DOHH2 (cell line): Measurements from ENCODE around the gene NT5C3A.

Experiments used
- H3F3A ChIP-seq: fragments of 200-600 bp; sonication (generic), shearing (Covaris generic); 2 replicates; pipeline ENCODE4 v1.6.0; 2016; ENCODE audit warnings: antibody characterized with exemption, mild to moderate bottlenecking; ENCODE audit not compliant: control insufficient read depth, insufficient read depth
- H3K27ac ChIP-seq: fragments of 200-600 bp; sonication (generic); 2 replicates; pipeline ENCODE4 v1.5.1; 2014; ENCODE audit warnings: low read depth, mild to moderate bottlenecking, low read length, moderate library complexity
- H3K27me3 ChIP-seq: fragments of 200-600 bp; sonication (generic); 2 replicates; pipeline ENCODE4 v1.6.1; 2014; ENCODE audit warnings: mild to moderate bottlenecking, low read length, mixed read lengths; ENCODE audit not compliant: control insufficient read depth
- H3K36me3 ChIP-seq: fragments of 200-600 bp; sonication (generic); 2 replicates; pipeline ENCODE4 v1.6.1; 2014; ENCODE audit warnings: mild to moderate bottlenecking, low read length, moderate library complexity, mixed read lengths; ENCODE audit not compliant: control insufficient read depth
- H3K4me1 ChIP-seq: fragments of 200-600 bp; sonication (generic); 2 replicates; pipeline ENCODE4 v1.6.1; 2014; ENCODE audit warnings: mild to moderate bottlenecking, low read length, mixed read lengths; ENCODE audit not compliant: control insufficient read depth
- H3K4me2 ChIP-seq: fragments of 200-600 bp; sonication (generic); 2 replicates; pipeline ENCODE4 v1.6.0; 2014; ENCODE audit warnings: mild to moderate bottlenecking, low read length, moderate library complexity
- H3K4me3 ChIP-seq: fragments of 200-600 bp; sonication (generic); 2 replicates; pipeline ENCODE4 v1.5.1; 2014; ENCODE audit warnings: mild to moderate bottlenecking, low read length, mixed read lengths
- H3K79me2 ChIP-seq: fragments of 200-600 bp; sonication (generic); 2 replicates; pipeline ENCODE4 v1.6.1; 2014; ENCODE audit warnings: mild to moderate bottlenecking, low read length, mixed read lengths; ENCODE audit not compliant: control insufficient read depth
- H3K9me2 ChIP-seq: fragments of 200-600 bp; sonication (generic); replicated peaks from 2 replicates; pipeline ENCODE4 v1.6.1; 2014; ENCODE audit warnings: mild to moderate bottlenecking, low read length, mixed read lengths; ENCODE audit not compliant: control insufficient read depth
- H3K9me3 ChIP-seq: fragments of 200-600 bp; sonication (generic); 2 replicates; pipeline ENCODE4 v1.6.1; 2014; ENCODE audit warnings: antibody characterized with exemption, low read length, mixed read lengths; ENCODE audit not compliant: control insufficient read depth, insufficient read depth
- H4K20me1 ChIP-seq: fragments of 200-600 bp; sonication (generic); 2 replicates; pipeline ENCODE4 v1.6.0; 2014; ENCODE audit warnings: low read depth, mild to moderate bottlenecking, antibody characterized with exemption, low read length, moderate library complexity; ENCODE audit not compliant: control insufficient read depth, insufficient read depth
- EZH2phosphoT487 ChIP-seq: fragments of 200-600 bp; sonication (generic); IDR thresholded peaks from 2 replicates; pipeline ENCODE4 v1.6.1; 2017; ENCODE audit warnings: borderline replicate concordance, mild to moderate bottlenecking, antibody characterized with exemption, low read length, moderate library complexity, mixed read lengths
- TF ChIP-seq, protein P1 (sequence below): fragments of 200-600 bp; sonication (generic); IDR thresholded peaks from one replicate; pipeline ENCODE4 v1.5.1; 2014; ENCODE audit warnings: antibody characterized with exemption, mild to moderate bottlenecking, low read depth, low read length; ENCODE audit not compliant: poor library complexity, severe bottlenecking

Gene NT5C3A

DNA sequence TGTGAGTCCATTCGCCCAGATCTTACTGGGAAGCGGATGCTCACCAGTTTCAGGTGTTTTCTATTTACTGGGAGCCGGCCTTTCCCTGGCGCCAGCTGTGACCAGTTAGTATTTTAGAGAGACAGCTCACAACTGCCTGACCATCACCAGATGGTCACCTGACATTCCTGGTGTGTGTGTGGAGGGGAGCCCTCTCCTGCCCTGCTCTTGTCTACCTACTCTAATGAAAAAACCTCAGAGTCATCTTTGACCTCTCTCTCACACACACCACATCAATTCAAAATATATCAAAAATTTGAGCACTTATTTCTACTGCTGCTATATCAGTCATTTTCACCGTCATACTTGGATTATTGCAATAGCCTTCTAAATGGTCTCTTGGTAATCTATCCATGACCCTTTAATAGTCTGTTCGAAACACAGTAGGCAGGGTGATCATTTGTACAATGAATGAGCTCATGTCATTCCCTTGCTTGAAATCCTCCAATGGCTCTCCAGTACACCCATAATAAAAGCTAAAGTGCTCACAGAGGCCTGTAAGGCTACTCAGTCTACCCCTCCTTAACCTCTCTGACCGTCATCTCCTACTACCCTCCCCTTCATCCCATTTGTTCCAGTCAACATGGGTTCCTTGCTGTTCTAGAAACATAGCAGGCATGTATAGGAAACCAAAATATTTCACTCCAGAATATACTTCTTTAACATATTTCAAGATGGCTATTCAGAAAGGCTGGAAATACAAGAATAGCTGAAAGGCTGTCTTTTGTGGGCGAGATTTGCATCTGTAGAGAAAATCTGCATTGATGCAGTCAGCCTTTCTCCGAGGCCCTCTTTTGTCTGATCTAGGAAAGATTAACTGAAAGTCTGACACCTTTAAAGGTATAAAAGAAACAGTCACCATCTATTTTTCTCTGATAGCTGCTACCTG is 17.5 kb upstream of the NT5C3A start:
- H3K4me2 ChIP-seq, result no peak overlapping the region
- H4K20me1 ChIP-seq, result no peaks in the 10 kb centered on the region
- H3K27ac ChIP-seq, result no peak overlapping the region
- TF ChIP-seq, protein P1, sequence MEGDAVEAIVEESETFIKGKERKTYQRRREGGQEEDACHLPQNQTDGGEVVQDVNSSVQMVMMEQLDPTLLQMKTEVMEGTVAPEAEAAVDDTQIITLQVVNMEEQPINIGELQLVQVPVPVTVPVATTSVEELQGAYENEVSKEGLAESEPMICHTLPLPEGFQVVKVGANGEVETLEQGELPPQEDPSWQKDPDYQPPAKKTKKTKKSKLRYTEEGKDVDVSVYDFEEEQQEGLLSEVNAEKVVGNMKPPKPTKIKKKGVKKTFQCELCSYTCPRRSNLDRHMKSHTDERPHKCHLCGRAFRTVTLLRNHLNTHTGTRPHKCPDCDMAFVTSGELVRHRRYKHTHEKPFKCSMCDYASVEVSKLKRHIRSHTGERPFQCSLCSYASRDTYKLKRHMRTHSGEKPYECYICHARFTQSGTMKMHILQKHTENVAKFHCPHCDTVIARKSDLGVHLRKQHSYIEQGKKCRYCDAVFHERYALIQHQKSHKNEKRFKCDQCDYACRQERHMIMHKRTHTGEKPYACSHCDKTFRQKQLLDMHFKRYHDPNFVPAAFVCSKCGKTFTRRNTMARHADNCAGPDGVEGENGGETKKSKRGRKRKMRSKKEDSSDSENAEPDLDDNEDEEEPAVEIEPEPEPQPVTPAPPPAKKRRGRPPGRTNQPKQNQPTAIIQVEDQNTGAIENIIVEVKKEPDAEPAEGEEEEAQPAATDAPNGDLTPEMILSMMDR, result no peak
- TF ChIP-seq EZH2phosphoT487, result no peak
- H3K9me3 ChIP-seq, result no peaks in the 10 kb centered on the region
- H3K9me2 ChIP-seq, result no peaks in the 10 kb centered on the region
- H3K36me3 ChIP-seq, result no peaks in the 10 kb centered on the region
- H3K27me3 ChIP-seq, result peaks cover 36% of the 10 kb centered on the region
- H3K4me1 ChIP-seq, result peaks cover 6% of the 10 kb centered on the region
- no peaks in the 10 kb centered on the region for H3F3A ChIP-seq
- no peaks in the 10 kb centered on the region for H3K79me2 ChIP-seq
- no peak overlapping the region for H3K4me3 ChIP-seq

DNA sequence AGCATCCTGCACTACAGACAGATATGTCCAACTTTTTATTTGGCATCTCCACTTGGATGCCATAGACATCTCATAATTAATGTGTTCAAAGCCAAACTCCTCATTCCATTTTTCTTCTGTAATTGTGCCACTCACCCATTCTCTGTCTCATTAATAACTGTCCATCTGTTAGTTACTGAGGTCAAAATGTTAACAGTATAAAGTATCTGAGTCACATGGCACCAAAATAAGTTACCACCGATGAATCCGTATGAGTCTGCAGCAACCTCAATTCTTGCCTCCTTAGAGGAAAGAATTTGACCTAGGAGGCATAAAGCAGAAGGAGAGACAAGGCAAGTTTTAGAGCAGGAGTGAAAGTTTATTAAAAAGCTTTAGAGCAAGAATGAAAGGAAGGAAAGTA is 16.5 kb upstream of the NT5C3A start:
- H3K36me3 ChIP-seq, result no peaks in the 10 kb centered on the region
- no peaks in the 10 kb centered on the region for H3K79me2 ChIP-seq
- H3K27me3 ChIP-seq, result peaks cover 42% of the 10 kb centered on the region
- H3K9me2 ChIP-seq, result no peaks in the 10 kb centered on the region
- H3K4me2 ChIP-seq, result no peak overlapping the region
- peaks cover 6% of the 10 kb centered on the region for H3K4me1 ChIP-seq
- H3K4me3 ChIP-seq, result no peak overlapping the region
- H3F3A ChIP-seq, result no peaks in the 10 kb centered on the region
- TF ChIP-seq, protein P1, result no peak
- no peak for TF ChIP-seq EZH2phosphoT487
- H4K20me1 ChIP-seq, result no peaks in the 10 kb centered on the region
- no peak overlapping the region for H3K27ac ChIP-seq
- no peaks in the 10 kb centered on the region for H3K9me3 ChIP-seq

DNA sequence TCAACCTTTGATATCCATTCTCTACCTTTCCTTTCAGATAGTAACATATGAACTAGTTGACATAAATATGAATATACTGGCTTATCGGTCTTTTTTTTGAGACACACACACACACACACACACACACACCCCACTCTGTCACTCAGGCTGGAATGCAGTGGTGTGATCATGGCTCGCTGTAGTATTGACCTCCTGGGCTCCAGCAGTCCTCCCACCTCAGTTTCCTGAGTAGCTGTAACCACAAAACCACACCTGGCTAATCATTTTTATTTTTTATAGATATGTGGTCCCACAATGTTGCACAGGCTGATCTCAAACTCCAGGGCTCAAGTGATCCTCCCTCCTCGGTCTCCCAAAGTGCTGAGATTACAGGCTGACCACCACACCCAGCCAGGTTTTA is 14.2 kb upstream of the NT5C3A start:
- Histone ChIP-seq H4K20me1 (no peaks in the 10 kb centered on the region), H3K9me2 (no peaks in the 10 kb centered on the region), H3K79me2 (no peaks in the 10 kb centered on the region), H3K27me3 (peaks cover 39% of the 10 kb centered on the region), H3K4me2 (no peak overlapping the region), H3K9me3 (no peaks in the 10 kb centered on the region; the same call in 1 of the 2 replicates), H3K27ac (no peak overlapping the region), H3K4me1 (peaks cover 6% of the 10 kb centered on the region), H3F3A (no peaks in the 10 kb centered on the region), H3K4me3 (no peak overlapping the region), H3K36me3 (no peaks in the 10 kb centered on the region)
- TF ChIP-seq EZH2phosphoT487, result no peak
- TF ChIP-seq, protein P1, result no peak
